Measurements from ENCODE around the gene CPNE2. TPM values are rescaled to one million over a fixed set of nuclear protein-coding genes. Genes with fewer than 3 reads are reported as not detected.
A peak's percentile ranks its signal among the peaks of the same experiment; 100 is the strongest.

CPNE2 gene
- total and polyA plus RNA-seq, 2 of the 8 experiments (the other 6 are each of a cell fraction or from before 2014, with no cell fraction given) = 10.6 to 39.5 TPM

DNA sequence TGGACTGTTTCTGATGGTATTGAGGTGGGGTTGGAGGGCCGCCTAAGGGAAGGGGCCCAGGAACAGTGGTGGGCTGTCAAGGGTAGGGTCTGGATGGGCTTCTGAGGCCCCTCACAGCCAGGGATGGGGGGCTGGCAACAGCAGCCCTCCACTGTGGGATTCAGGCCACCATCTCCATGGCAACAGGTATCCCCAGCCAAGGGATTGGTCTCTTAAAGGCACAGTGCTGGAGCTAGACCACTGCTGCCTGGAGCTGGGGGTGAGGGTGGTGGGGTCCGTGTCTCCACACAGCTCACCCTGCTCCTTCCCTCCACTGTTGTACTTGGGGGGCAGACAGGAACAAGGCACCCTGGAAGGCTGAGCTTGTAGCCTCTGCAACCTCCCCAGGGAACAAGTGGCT, 51.6 kb downstream of the CPNE2 start:
- Histone ChIP-seq H2BK20ac (ENCODE audit: low read length) (no peak overlapping the region), H3K27me3 (replicated peaks in 1 of 4; ENCODE audit: control insufficient read depth in 3 of 4, extremely low read depth in 1 of 4, insufficient read depth in 3 of 4, low read length in 3 of 4) (no peaks in the 10 kb centered on the region), H3K79me2 (ENCODE audit: control insufficient read depth in 1 of 2, insufficient read depth in 2 of 2, low read length in 2 of 2) (no peaks in the 10 kb centered on the region), H3K18ac (ENCODE audit: extremely low read depth, low read length) (no peak overlapping the region; the same call in 1 of the 2 replicates), H2BK120ac (replicated peaks; ENCODE audit: low read depth, low read length) (no peak overlapping the region), H3K36me3 (ENCODE audit: control insufficient read depth in 2 of 4, insufficient read depth in 4 of 4, low read length in 3 of 4) (no peaks in the 10 kb centered on the region), H4K91ac (replicated peaks; ENCODE audit: insufficient read length, low read length) (peak overlapping the region; percentile 45), H4K20me1 (replicated peaks in 1 of 2; ENCODE audit: control insufficient read depth in 1 of 2, insufficient read depth in 2 of 2, low read length in 2 of 2) (no peaks in the 10 kb centered on the region), H3K9me3 (ENCODE audit: insufficient read depth in 2 of 2, low read depth in 1 of 2, low read length in 1 of 2) (no peaks in the 10 kb centered on the region), H4K8ac (ENCODE audit: extremely low read depth, insufficient read depth, low read length) (no peak overlapping the region), H4K5ac (ENCODE audit: insufficient read length, low read depth, low read length) (no peak overlapping the region), H2AK5ac (ENCODE audit: low read depth, low read length) (no peak overlapping the region), H2BK5ac (ENCODE audit: low read depth, low read length) (no peak overlapping the region), H3K23me2 (ENCODE audit: low read depth, low read length) (no peaks in the 10 kb centered on the region), H3K4me3 (ENCODE audit: extremely low read depth in 1 of 4, insufficient read depth in 2 of 4, low read depth in 3 of 4, low read length in 4 of 4) (no peak overlapping the region), H3K23ac (ENCODE audit: insufficient read length) (no peak overlapping the region), H3K56ac (replicated peaks; ENCODE audit: insufficient read length, low read depth, low read length) (no peak overlapping the region), H3K4me1 (replicated peaks in 1 of 4; ENCODE audit: control insufficient read depth in 3 of 4, insufficient read depth in 4 of 4, low read length in 3 of 4) (peaks cover 4 to 24% (median 14%) of the 10 kb centered on the region in 4 experiments), H3K79me1 (ENCODE audit: low read depth, low read length) (no peaks in the 10 kb centered on the region), H3K9ac (replicated peaks in 1 of 4; ENCODE audit: extremely low read depth in 1 of 4, low read depth in 3 of 4, low read length in 3 of 4) (no peak overlapping the region), H3K14ac (ENCODE audit: insufficient read length) (no peak overlapping the region), H3K27ac (ENCODE audit: low read depth, low read length) (no peak overlapping the region), H2BK15ac (ENCODE audit: low read length) (no peak overlapping the region; the same call in 1 of the 2 replicates), H3K4ac (replicated peaks; ENCODE audit: insufficient read length, low read depth, low read length) (no peak overlapping the region), H2BK12ac (ENCODE audit: low read depth, low read length) (peak overlapping the region; percentile 68; the same call in 1 of the 2 replicates), H3K4me2 (ENCODE audit: insufficient read depth in 1 of 2, low read depth in 2 of 2, low read length in 2 of 2) (no peak overlapping the region), H2AFZ (ENCODE audit: low read length) (no peak overlapping the region)
- FAIRE-seq (no peak), DNase-seq (ENCODE audit: low read depth in 1 of 2, low spot score in 2 of 2) (no peak)
- ChIA-PET CTCF (ENCODE audit: partially characterized antibody) (interaction anchor here (1.3 to 4.2 kb wide), 4 partner anchors 8 to 180 kb away, joined by 4 to 32 read pairs (median 8); partner anchors contain the start of gene CPNE2), POLR2A (ENCODE audit: partially characterized antibody) (interaction anchor here (0.9 to 1.6 kb wide), 4 partner anchors 20 to 42 kb away, joined by 3 to 5 read pairs (median 4); partner anchors contain the start of genes PSME3IP1 and RSPRY1)
- 92% methylated on average over 1 of the region's 2 CpGs; no CpG with 5 or more reads in 1 of the 2 experiments for WGBS, 2 experiments (ENCODE audit: extremely low coverage in 1 of 2, insufficient coverage in 1 of 2, insufficient read length in 1 of 2, insufficient replicate concordance in 2 of 2, low coverage in 1 of 2, low lambda C conversion rate in 2 of 2, missing lambda C conversion rate in 1 of 2)
- TF ChIP-seq, protein P1, sequence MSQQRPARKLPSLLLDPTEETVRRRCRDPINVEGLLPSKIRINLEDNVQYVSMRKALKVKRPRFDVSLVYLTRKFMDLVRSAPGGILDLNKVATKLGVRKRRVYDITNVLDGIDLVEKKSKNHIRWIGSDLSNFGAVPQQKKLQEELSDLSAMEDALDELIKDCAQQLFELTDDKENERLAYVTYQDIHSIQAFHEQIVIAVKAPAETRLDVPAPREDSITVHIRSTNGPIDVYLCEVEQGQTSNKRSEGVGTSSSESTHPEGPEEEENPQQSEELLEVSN (IDR thresholded peaks at IDR 0.05) = no peak
- TF ChIP-seq TBP (IDR thresholded peaks at IDR 0.05; ENCODE audit: low read depth, low read length) (no peak), SUZ12 (IDR thresholded peaks at IDR 0.05; ENCODE audit: low read length) (no peak), KDM4A (IDR thresholded peaks at IDR 0.05; ENCODE audit: low read depth, low read length, severe bottlenecking) (no peak), CHD2 (IDR thresholded peaks at IDR 0.05; ENCODE audit: low read length) (no peak), HDAC6 (IDR thresholded peaks at IDR 0.05; ENCODE audit: low read depth, low read length) (no peak), MAFK (IDR thresholded peaks at IDR 0.05; ENCODE audit: low read depth, low read length) (no peak), TCF12 (IDR thresholded peaks at IDR 0.05; ENCODE audit: low read depth, low read length) (no peak), NANOG (IDR thresholded peaks at IDR 0.05; ENCODE audit: insufficient read depth, low read depth, low read length, poor library complexity, severe bottlenecking) (no peak), YY1 (IDR thresholded peaks at IDR 0.05; ENCODE audit: low read depth, low read length) (no peak), KDM5A (IDR thresholded peaks at IDR 0.05; ENCODE audit: low read length) (no peak), RBBP5 (IDR thresholded peaks at IDR 0.05; ENCODE audit: borderline replicate concordance, low read depth, low read length) (no peak)
- TF ChIP-seq, protein P2, sequence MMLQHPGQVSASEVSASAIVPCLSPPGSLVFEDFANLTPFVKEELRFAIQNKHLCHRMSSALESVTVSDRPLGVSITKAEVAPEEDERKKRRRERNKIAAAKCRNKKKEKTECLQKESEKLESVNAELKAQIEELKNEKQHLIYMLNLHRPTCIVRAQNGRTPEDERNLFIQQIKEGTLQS (IDR thresholded peaks at IDR 0.05; ENCODE audit: insufficient read depth, low read depth, low read length) = no peak
